Left lobe of liver (tissue), 2 donors: ENCODE data around the gene TIMM44. TPM values are rescaled to one million over a fixed set of nuclear protein-coding genes. Genes with fewer than 3 reads are reported as not detected.
A peak's percentile ranks its signal among the peaks of the same experiment; 100 is the strongest.
"Not testable (repeated sequence)": the region's sequence is repeated elsewhere in the genome, so short reads cannot be mapped to it uniquely, and the experiment has no call there.

Experiments used
- ATAC-seq: fragments of 200-7000 bp; cut with Tn5 transposase; one replicate; pipeline ENCODE4 v1.9.1; 2020; ENCODE audit warnings: mild to moderate bottlenecking, moderate library complexity
- DNase-seq: peaks from one replicate; pipeline ENCODE4 v3.0.0-alpha.2; 2020; ENCODE audit warnings: low spot score
- total RNA-seq: library from RNA; stranded (reverse); gene quantifications from one replicate; pipeline ENCODE4 v1.2.1, GENCODE V29; 2021
- donor health status: DM: no; HTN: no; CAD: no; lungs with moderate emphysema.
- donor health status: DM: no; HTN: yes; CAD: no.

The TIMM44 gene
- total RNA-seq, 1 donor from 2014 or later = 33.5 TPM

GRCh38 chr19:7977021-7977722, 33.7 kb upstream of the TIMM44 start:
- DNase-seq = no peak

GRCh38 chr19:7976461-7976860, 33.0 kb upstream of the TIMM44 start:
- ATAC-seq (no peak), DNase-seq (no peak)

More at GRCh38 chr19:7977021-7977722, 33.7 kb upstream of the TIMM44 start:
- no peak for ATAC-seq

DNA sequence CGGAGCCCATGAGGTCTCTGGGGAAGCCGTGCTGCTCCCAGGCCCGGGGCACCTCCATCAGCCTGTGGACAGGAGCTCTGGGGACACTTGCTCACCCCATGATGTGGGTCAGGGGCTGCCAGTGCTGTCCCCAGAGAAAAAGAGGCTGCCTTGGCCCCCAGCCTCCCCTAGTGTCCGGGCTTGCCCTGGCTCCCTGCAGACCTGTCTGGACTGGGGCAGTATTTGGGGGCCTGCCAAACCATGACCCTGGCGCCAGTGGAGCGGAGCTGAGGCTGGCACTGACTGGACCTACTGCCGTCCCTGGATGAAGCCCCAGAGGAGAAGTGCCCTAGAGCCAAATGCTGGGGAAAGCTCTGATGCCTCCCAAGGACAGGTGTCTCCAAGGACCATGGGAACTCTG, 31.6 kb upstream of the TIMM44 start:
- DNase-seq (no peak), ATAC-seq (no peak)

DNA sequence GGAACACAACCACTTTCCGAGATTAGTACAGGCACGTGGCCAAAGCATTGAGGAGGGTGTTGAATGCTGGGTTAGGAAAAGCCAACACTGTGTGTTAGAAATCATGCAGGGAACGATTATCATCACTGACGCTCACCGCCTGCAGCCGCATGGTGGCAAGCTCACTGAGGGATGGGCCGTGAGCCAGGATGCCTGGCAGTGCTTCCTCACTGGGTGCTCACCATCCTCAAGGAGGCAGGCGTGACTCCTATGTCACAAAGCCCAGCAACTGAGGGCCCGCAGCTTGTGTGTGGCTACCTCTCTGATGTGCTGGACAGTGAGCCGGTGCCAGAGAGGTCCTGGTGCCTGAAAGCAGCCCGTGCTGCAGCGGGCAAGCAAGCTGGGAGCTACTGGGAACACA, 30.4 kb upstream of the TIMM44 start:
- DNase-seq (no peak), ATAC-seq (no peak)

GRCh38 chr19:7971553-7972520, 28.4 kb upstream of the TIMM44 start:
- ATAC-seq (peak; percentile 81), DNase-seq (peak; percentile 70)

- ATAC-seq (peak; percentile 53), DNase-seq (no peak)
Measured at GRCh38 chr19:7970716-7971448, 27.4 kb upstream of the TIMM44 start.

DNA sequence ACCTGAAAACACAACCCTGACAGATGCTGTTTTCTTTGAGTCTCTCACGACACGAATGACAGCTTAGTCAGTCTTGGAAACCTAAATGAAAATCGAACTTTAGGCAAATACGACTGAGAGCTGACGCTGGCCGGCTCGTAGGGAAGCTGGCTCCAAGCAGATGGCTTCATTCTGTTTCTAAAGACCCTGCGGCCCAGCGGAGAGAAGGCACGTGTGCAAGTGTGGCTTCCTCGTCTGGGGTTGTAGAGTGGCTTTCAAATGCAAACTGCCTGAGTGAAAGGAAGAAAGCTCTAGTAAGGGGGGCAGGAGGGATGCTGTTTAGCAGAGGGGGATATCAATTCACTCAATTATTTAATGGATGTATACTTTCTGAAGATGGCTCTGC, 26.1 kb upstream of the TIMM44 start:
- ATAC-seq = no peak
- no peak for DNase-seq

DNA sequence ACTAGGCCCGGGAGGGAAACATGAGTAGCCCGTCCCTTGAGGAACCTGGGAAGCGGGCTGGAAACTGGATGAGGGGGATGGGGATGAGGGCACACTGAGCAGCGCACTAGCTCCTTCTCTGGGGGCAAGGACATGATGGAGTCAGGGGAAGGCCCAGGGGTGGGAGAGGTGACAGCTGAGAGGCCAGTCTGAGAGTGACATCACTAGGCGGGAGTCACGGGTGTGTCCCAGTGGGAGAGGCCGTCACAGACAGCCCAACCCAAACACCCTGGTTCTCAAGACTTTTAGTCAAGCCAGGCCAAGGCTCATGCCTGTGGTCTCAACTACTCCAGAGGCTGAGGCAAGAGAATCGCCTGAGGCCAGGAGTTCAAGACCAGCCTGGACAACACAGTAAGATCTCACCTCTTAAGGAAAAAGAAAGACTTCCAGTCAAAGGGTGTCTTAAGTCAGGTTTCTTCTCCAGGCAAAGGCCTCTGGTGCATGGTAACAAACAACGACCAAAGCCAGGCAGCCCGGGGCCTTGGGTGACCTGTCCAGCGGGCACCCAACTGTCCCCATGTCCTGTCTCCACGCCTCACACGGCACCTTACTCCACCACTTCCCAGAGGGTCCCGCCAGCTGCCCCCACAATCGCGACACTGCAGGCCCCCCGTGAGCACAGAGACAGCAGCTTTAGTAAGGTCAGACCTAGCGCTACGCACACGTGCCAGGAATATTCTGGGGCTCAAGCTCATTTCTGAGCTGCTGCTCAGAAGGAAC, 25.5 kb upstream of the TIMM44 start:
- ATAC-seq = no peak
- no peak for DNase-seq

- DNase-seq (no peak), ATAC-seq (no peak)
Measured at GRCh38 chr19:7968008-7968795, 24.7 kb upstream of the TIMM44 start.

GRCh38 chr19:7965921-7966665, 22.6 kb upstream of the TIMM44 start:
- DNase-seq (no peak), ATAC-seq (no peak)

DNA sequence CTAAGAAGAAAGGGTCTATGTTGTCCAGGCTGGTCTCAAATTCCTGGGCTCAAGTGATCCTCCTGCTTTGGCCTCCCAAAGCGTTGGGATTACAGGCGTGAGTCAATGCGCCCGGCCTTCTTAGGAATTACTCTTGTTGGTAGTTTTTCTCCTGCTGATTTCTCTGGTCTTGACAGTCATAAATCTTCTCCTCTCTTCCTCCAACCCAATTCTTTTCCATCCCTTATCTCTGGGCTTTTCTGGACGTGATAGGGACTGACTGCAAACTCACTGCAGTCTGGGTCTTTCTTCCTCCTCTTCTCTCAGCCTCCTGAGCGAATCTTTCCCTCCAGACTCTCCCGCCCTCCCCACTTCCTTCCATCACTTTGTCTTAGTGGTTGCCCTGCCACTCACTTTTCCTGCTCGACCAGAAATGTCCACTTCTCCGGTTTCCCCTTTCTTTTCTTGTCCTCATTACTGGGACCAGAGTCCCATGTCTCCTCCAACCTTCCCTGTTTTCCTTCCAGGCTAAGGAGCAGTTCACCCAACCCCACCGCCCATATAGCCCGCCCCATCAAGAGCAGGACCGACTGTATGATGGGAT, 21.9 kb upstream of the TIMM44 start:
- ATAC-seq (no peak), DNase-seq (no peak)

DNA sequence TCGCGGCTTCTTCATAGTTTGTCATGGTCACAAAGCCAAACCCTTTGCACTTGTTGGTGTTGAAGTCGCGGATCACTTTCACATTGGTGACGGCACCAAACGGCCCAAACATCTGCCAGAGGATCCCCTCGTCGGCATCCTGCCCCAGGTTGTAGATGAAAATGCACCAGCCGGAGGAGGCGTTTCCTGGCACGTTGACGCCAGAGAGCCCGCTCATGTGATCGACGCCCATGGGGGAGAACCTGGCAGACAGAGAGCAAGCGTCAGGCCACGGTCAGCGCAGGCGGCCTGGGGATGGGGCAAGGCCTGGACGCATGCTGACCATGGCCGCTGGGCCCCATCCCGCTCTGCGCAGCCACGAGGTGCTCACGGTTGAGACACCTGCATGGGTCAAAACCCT, 20.1 kb upstream of the TIMM44 start:
- DNase-seq (no peak), ATAC-seq (no peak)

- ATAC-seq = peak; percentile 82
- DNase-seq = no peak
Measured at GRCh38 chr19:7962644-7963268, 19.3 kb upstream of the TIMM44 start.

GRCh38 chr19:7961920-7962626, 18.6 kb upstream of the TIMM44 start:
- no peak for DNase-seq

GRCh38 chr19:7961082-7961481, 17.6 kb upstream of the TIMM44 start:
- ATAC-seq = not testable (repeated sequence)

More at GRCh38 chr19:7961920-7962626, 18.6 kb upstream of the TIMM44 start:
- peak; percentile 53 for ATAC-seq

DNA sequence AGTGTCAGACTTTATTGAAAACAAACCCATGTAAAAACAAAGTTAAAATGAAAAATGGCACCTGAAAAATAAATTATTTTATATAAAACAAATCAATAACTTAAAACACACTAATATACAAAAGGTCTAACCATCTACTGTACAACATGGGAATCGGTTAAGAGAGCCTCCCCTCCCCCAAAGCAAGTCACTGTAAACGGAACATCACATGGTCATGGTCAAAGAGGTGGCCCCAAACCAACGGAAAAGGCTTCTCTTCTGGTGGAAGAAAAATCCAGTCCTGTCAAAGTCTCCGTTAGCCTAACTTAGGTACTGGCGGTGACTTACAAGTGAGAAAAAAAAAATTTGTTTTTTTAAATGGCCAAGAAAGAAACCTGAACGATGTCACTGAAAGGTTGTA, 15.7 kb upstream of the TIMM44 start:
- DNase-seq = no peak
- ATAC-seq = no peak

More at GRCh38 chr19:7961082-7961481, 17.6 kb upstream of the TIMM44 start:
- not testable (repeated sequence) for DNase-seq

DNA sequence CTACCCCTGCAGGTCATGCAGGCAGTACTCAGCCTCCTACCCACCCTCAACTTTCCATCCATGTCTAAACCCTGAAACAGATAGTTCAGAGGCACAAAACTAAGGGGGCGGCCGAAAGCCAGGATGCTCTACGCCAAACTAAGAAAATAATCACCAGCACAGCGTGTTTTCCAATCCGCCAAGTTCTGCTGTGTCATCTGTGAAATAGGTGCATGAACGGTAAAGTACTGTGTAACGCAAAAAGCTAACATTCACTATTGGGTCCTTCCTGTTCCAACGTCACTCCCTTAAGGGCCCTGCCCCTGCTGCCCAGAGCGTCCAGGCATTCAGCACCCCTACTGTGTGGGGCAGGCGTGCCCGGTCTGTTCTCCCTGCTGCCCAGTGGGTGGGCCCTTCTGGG, 12.2 kb upstream of the TIMM44 start:
- ATAC-seq (no peak), DNase-seq (no peak)
